OCI-LY3 (cell line): ENCODE results near the gene EFR3B.

Experiments used
- H2AFZ ChIP-seq: fragments of 200-600, 300-600 bp; shearing (Covaris generic); 2 replicates; pipeline ENCODE4 v1.6.0; 2014; ENCODE audit warnings: antibody characterized with exemption, low read depth, low read length
- H3K27ac ChIP-seq: fragments of 200-600, 300-600 bp; sonication (generic); 2 replicates; pipeline ENCODE4 v1.5.1; 2014; ENCODE audit warnings: mild to moderate bottlenecking, low read length, moderate library complexity, mixed read lengths
- H3K27me3 ChIP-seq: fragments of 200-600, 300-600 bp; sonication (generic); 2 replicates; pipeline ENCODE4 v1.6.1; 2014; ENCODE audit warnings: low read depth, low read length, mixed read lengths
- H3K36me3 ChIP-seq: fragments of 200-600, 300-600 bp; sonication (generic); replicated peaks from 2 replicates; pipeline ENCODE3; 2014; ENCODE audit warnings: low read depth, low read length, mixed read lengths
- H3K4me1 ChIP-seq: fragments of 300-600, 200-600 bp; sonication (generic); 2 replicates; pipeline ENCODE4 v1.6.1; 2014; ENCODE audit warnings: low read length, mixed read lengths
- H3K4me2 ChIP-seq: fragments of 200-600, 300-600 bp; sonication (generic); 2 replicates; pipeline ENCODE4 v1.6.1; 2014; ENCODE audit warnings: low read length, mixed read lengths
- H3K4me3 ChIP-seq: fragments of 300-600, 200-600 bp; sonication (generic); 2 replicates; pipeline ENCODE4 v1.5.1; 2014; ENCODE audit warnings: antibody characterized with exemption, mild to moderate bottlenecking, low read length, moderate library complexity
- H3K79me2 ChIP-seq: fragments of 300-600, 200-600 bp; shearing (Covaris generic); 2 replicates; pipeline ENCODE4 v1.6.1; 2014; ENCODE audit warnings: mild to moderate bottlenecking, low read length, mixed read lengths
- H3K9ac ChIP-seq: fragments of 300-600, 200-600 bp; shearing (Covaris generic); 2 replicates; pipeline ENCODE4 v1.6.0; 2014; ENCODE audit warnings: mild to moderate bottlenecking, low read length, moderate library complexity
- H3K9me3 ChIP-seq: fragments of 200-600, 300-600 bp; shearing (Covaris generic); 2 replicates; pipeline ENCODE4 v1.6.1; 2014; ENCODE audit warnings: low read length, mixed read lengths; ENCODE audit not compliant: insufficient read depth
- H4K20me1 ChIP-seq: fragments of 200-600, 300-600 bp; sonication (generic); 2 replicates; pipeline ENCODE4 v1.6.1; 2016; ENCODE audit warnings: low read length, mixed read lengths; ENCODE audit not compliant: insufficient read depth
- CTCF ChIP-seq: fragments of 200-600, 300-600 bp; sonication (generic); IDR thresholded peaks from 2 replicates; pipeline ENCODE4 v1.5.1; 2014; ENCODE audit warnings: antibody characterized with exemption, low read length, low read depth
- EZH2phosphoT487 ChIP-seq: fragments of 200-600 bp; shearing (Covaris generic); IDR thresholded peaks from 2 replicates; pipeline ENCODE4 v1.6.1; 2018; ENCODE audit warnings: antibody characterized with exemption, mixed run types, low read depth

Gene EFR3B

DNA sequence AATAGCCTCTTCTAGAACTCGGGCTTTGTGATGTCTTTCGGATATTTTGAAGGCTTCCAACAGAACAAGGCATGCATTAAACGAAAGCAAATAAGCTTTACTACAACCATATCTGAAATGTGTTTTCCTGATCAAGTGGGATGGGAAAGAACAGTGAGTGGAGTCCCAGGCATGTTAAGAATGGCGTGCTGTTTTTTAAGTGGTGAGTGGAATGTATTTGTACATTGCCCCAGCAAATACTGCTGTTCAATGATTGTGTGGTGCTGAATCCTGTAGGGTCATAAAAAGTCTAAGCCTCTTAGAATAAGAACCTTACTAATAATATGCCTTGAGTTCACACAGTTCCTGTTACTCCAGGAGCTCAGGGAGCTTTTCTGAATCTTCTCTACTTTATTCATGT, 74.0 kb downstream of the EFR3B start:
- Histone ChIP-seq H3K27ac (no peak overlapping the region), H3K27me3 (peaks cover 3% of the 10 kb centered on the region), H3K9me3 (no peaks in the 10 kb centered on the region), H3K4me3 (no peak overlapping the region), H3K36me3 (no peaks in the 10 kb centered on the region), H3K9ac (no peak overlapping the region), H3K4me1 (no peaks in the 10 kb centered on the region), H2AFZ (no peak overlapping the region), H4K20me1 (no peaks in the 10 kb centered on the region), H3K79me2 (no peaks in the 10 kb centered on the region), H3K4me2 (no peak overlapping the region)
- TF ChIP-seq EZH2phosphoT487 (no peak), CTCF (no peak)

- Histone ChIP-seq H3K4me1 (no peaks in the 10 kb centered on the region), H3K36me3 (no peaks in the 10 kb centered on the region), H2AFZ (no peak overlapping the region), H3K27me3 (peaks cover 3% of the 10 kb centered on the region), H3K4me2 (no peak overlapping the region), H3K27ac (no peak overlapping the region), H3K9ac (no peak overlapping the region), H4K20me1 (no peaks in the 10 kb centered on the region), H3K79me2 (no peaks in the 10 kb centered on the region), H3K9me3 (no peaks in the 10 kb centered on the region), H3K4me3 (no peak overlapping the region)
- TF ChIP-seq EZH2phosphoT487 (no peak), CTCF (no peak)
These were observed 75.1 kb downstream of the EFR3B start for GRCh38 chr2:25116956-25117355.

GRCh38 chr2:25119263-25119662, 77.4 kb downstream of the EFR3B start:
- TF ChIP-seq EZH2phosphoT487 (no peak), CTCF (no peak)
- Histone ChIP-seq H3K27me3 (no peaks in the 10 kb centered on the region; the same call in 1 of the 2 replicates), H3K4me3 (no peak overlapping the region)

DNA sequence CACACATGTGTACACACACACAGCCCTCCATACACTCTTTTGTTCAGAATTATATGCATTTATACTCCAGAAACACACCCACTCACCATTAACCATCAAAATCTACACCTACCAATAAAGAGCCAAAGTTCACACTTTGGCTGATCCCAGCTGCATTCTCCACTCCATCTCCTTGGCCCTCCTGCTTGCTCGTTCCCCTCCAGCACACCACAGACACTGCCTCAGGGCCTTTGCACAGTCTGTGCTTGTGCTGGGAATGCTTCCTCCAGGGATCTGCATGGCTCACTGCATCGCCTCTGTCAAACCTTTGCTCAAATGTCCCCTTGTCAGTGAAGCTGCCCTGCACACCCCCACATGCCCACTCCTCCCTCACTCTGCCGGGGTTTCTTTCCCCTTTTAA, 80.5 kb downstream of the EFR3B start:
- H3K9ac ChIP-seq: no peak overlapping the region
- H3K36me3 ChIP-seq: no peaks in the 10 kb centered on the region
- no peaks in the 10 kb centered on the region for H3K27me3 ChIP-seq
- H3K79me2 ChIP-seq: no peaks in the 10 kb centered on the region
- no peaks in the 10 kb centered on the region for H4K20me1 ChIP-seq
- H2AFZ ChIP-seq: no peak overlapping the region
- H3K4me2 ChIP-seq: no peak overlapping the region
- H3K27ac ChIP-seq: no peak overlapping the region
- peaks cover 5% of the 10 kb centered on the region for H3K4me1 ChIP-seq
- no peak overlapping the region for H3K4me3 ChIP-seq
- TF ChIP-seq EZH2phosphoT487: no peak
- no peaks in the 10 kb centered on the region for H3K9me3 ChIP-seq

More at GRCh38 chr2:25119263-25119662, 77.4 kb downstream of the EFR3B start:
- Histone ChIP-seq H3K9me3 (no peaks in the 10 kb centered on the region), H3K4me2 (no peak overlapping the region), H3K36me3 (no peaks in the 10 kb centered on the region), H3K79me2 (no peaks in the 10 kb centered on the region), H4K20me1 (no peaks in the 10 kb centered on the region), H3K9ac (no peak overlapping the region), H3K27ac (no peak overlapping the region), H3K4me1 (no peaks in the 10 kb centered on the region), H2AFZ (no peak overlapping the region)

GRCh38 chr2:25123682-25124081, 81.8 kb downstream of the EFR3B start:
- H3K36me3 ChIP-seq: no peaks in the 10 kb centered on the region
- TF ChIP-seq CTCF (no peak), EZH2phosphoT487 (no peak)
- H3K9ac ChIP-seq: no peak overlapping the region
- peaks cover 5% of the 10 kb centered on the region for H3K4me1 ChIP-seq
- H3K4me2 ChIP-seq: no peak overlapping the region
- no peaks in the 10 kb centered on the region for H3K79me2 ChIP-seq
- no peak overlapping the region for H3K4me3 ChIP-seq
- 0 out of 2 replicates have a peak, but pooled peaks cover 4% of the 10 kb centered on the region for H3K27me3 ChIP-seq
- H2AFZ ChIP-seq: no peak overlapping the region
- no peaks in the 10 kb centered on the region for H3K9me3 ChIP-seq
- 0 out of 2 replicates have a peak, but pooled peaks cover 3% of the 10 kb centered on the region for H4K20me1 ChIP-seq
- no peak overlapping the region for H3K27ac ChIP-seq
